Measurements from ENCODE around the gene REPS1. TPM values are rescaled to one million over a fixed set of nuclear protein-coding genes. Genes with fewer than 3 reads are reported as not detected.
"Not testable (repeated sequence)": the region's sequence is repeated elsewhere in the genome, so short reads cannot be mapped to it uniquely, and the experiment has no call there.

The REPS1 gene
- total RNA-seq, 2 donors from 2014 or later, result 43.1 to 86.0 TPM

DNA sequence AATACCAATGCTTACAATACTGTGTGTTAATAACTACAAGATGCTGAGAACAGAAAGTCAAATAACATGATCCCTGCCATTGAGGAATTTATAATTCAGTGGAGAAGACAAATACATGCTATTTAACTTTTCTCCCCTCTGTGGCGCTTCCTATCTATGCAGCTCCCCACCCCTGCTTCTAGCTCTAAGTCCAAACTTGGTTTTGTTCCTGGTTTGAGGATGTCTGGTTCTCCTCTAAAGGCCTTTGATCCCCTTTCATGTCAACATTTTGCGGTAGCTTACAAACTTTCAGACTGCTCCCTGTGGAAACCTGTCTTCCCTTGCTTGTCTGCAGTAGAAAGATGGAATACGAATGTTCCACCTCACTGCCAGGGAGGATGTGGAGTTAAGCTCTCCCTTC, 18.4 kb upstream of the REPS1 start:
- no peak for ATAC-seq (ENCODE audit: insufficient number of reproducible peaks, low FRiP score, low read depth)

DNA sequence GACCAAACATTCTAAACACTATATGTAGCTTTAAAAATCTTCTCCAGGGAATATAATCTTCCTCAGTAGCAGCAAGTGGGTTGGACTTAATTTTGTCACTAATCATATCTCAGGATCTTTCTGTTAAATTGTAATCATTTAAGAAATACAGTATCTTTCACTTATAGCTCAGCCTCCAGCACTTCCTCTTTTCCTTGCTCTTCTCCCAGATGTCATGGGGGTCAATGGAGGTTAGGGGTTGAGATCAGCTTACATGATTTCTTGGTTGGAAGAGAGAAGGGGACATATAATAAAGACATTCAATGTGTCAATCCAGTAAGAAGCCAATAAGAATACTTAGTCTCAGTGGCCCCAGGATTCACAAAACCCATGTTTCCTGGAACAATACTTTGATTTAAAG, 15.7 kb upstream of the REPS1 start:
- Histone ChIP-seq H3K9me3 (no peaks in the 10 kb centered on the region), H3K36me3 (no peaks in the 10 kb centered on the region), H3K4me3 (no peak overlapping the region), H3K27ac (no peak overlapping the region), H3K4me1 (ENCODE audit: control insufficient read depth in 1 of 2, low read depth in 2 of 2) (no peaks in the 10 kb centered on the region), H3K27me3 (replicated peaks; ENCODE audit: insufficient read depth) (no peaks in the 10 kb centered on the region)
- TF ChIP-seq, protein P1, sequence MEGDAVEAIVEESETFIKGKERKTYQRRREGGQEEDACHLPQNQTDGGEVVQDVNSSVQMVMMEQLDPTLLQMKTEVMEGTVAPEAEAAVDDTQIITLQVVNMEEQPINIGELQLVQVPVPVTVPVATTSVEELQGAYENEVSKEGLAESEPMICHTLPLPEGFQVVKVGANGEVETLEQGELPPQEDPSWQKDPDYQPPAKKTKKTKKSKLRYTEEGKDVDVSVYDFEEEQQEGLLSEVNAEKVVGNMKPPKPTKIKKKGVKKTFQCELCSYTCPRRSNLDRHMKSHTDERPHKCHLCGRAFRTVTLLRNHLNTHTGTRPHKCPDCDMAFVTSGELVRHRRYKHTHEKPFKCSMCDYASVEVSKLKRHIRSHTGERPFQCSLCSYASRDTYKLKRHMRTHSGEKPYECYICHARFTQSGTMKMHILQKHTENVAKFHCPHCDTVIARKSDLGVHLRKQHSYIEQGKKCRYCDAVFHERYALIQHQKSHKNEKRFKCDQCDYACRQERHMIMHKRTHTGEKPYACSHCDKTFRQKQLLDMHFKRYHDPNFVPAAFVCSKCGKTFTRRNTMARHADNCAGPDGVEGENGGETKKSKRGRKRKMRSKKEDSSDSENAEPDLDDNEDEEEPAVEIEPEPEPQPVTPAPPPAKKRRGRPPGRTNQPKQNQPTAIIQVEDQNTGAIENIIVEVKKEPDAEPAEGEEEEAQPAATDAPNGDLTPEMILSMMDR (IDR thresholded peaks at IDR 0.05), result no peak
- ATAC-seq (ENCODE audit: insufficient number of reproducible peaks, low FRiP score, low read depth) (no peak), DNase-seq (ENCODE audit: low spot score) (no peak)

More for the DNA sequence above, 18.4 kb upstream of the REPS1 start:
- H3K4me3 ChIP-seq, result no peak overlapping the region
- DNase-seq (ENCODE audit: low spot score), result no peak
- no peaks in the 10 kb centered on the region for H3K27me3 ChIP-seq (replicated peaks; ENCODE audit: insufficient read depth)
- H3K9me3 ChIP-seq, result no peaks in the 10 kb centered on the region
- no peak overlapping the region for H3K27ac ChIP-seq
- TF ChIP-seq, protein P1 (IDR thresholded peaks at IDR 0.05), result no peak
- no peaks in the 10 kb centered on the region for H3K4me1 ChIP-seq (ENCODE audit: control insufficient read depth in 1 of 2, low read depth in 2 of 2)
- no peaks in the 10 kb centered on the region for H3K36me3 ChIP-seq

DNA sequence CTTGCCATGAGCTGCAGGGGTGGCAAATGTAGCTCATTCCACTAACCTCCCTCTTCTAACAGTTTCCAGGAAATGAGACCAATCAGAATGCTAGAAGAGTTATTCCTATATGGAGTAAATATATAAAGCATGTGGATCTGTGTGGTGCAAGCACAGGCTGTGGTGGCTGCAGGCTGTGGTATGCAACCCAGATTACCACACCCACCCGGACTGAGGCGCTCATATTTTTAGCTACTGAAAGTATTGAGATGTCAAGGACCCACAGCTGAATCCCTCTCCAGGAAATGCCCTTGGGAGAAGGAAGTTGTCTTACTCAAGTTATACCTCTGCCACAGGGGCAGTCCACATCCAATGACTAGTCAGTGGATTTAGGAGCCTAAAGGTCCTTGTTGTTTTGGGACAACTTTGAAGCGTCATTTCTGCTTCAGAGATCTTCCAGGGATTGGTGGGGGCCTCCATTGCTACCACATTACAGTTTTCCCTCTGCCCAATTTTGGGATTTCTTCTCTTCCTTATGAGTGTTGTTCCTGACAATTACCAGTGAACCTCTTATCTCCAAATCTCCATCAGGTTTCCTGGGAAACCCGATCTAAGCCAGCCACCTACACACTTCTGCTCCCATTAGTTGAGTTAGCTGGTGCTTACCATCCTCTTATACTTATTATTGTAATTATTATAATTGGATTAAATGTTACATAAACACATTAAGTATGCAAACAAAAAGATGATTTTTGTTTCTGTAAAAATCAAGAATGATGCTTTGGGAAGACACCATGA, 12.1 kb upstream of the REPS1 start:
- Histone ChIP-seq H3K4me3 (no peak overlapping the region), H3K9me3 (no peaks in the 10 kb centered on the region), H3K4me1 (ENCODE audit: control insufficient read depth in 1 of 2, low read depth in 2 of 2) (peaks cover 0 to 4% of the 10 kb centered on the region in 2 donors), H3K27ac (no peak overlapping the region), H3K27me3 (replicated peaks; ENCODE audit: insufficient read depth) (no peaks in the 10 kb centered on the region), H3K36me3 (no peaks in the 10 kb centered on the region)
- no peak for ATAC-seq (ENCODE audit: insufficient number of reproducible peaks, low FRiP score, low read depth)
- no peak for DNase-seq (ENCODE audit: low spot score)
- TF ChIP-seq, protein P1 (IDR thresholded peaks at IDR 0.05), result no peak

DNA sequence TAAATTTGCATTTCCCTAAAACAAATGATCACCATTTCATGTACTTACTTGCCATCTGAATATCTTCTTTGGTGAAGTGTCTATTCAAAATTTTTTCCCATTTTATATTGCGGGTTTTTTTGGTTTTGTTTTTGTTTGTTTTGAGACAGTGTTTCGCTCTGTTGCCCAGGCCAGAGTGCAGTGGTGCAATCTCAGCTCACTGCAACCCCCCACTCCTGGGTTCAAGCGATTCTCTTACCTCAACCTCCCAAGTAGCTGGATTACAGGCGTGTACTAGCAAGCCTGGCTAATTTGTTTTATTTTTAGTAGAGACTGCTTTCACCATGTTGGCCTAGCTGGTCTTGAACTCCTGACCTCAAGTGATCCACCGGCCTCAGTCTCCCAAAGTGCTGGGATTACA, 9.1 kb upstream of the REPS1 start:
- Histone ChIP-seq H3K27me3 (replicated peaks; ENCODE audit: insufficient read depth) (no peaks in the 10 kb centered on the region), H3K9me3 (no peaks in the 10 kb centered on the region), H3K4me3 (no peak overlapping the region), H3K36me3 (no peaks in the 10 kb centered on the region), H3K4me1 (ENCODE audit: control insufficient read depth in 1 of 2, low read depth in 2 of 2) (peaks cover 0 to 4% of the 10 kb centered on the region in 2 donors), H3K27ac (no peak overlapping the region)
- no peak for DNase-seq (ENCODE audit: low spot score)
- TF ChIP-seq, protein P1 (IDR thresholded peaks at IDR 0.05), result no peak
- ATAC-seq (ENCODE audit: insufficient number of reproducible peaks, low FRiP score, low read depth), result no peak

DNA sequence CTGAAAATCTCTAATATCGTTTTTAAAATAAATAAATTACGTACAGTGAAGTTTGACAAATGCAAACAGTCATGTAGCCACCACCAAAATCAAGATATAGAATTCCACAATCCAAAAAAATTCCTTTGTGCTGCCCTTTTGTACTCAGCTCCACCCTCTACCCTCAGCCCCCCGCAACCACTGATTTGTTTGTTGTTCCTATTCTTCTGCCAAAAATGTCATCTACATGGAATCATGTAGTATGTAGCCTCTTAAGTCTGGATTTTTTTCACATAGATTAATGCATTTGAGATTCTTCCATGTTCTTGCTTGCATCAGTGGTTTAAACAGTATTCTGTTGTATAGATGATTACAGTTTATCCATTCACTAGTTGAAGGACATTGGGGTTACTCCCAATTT, 8.5 kb upstream of the REPS1 start:
- Histone ChIP-seq H3K9me3 (no peaks in the 10 kb centered on the region), H3K27me3 (replicated peaks; ENCODE audit: insufficient read depth) (no peaks in the 10 kb centered on the region), H3K4me3 (no peak overlapping the region), H3K27ac (no peak overlapping the region), H3K36me3 (no peaks in the 10 kb centered on the region), H3K4me1 (ENCODE audit: control insufficient read depth in 1 of 2, low read depth in 2 of 2) (peaks cover 0 to 4% of the 10 kb centered on the region in 2 donors)
- TF ChIP-seq, protein P1 (IDR thresholded peaks at IDR 0.05), result no peak
- no peak for ATAC-seq (ENCODE audit: insufficient number of reproducible peaks, low FRiP score, low read depth)
- DNase-seq (ENCODE audit: low spot score), result no peak

DNA sequence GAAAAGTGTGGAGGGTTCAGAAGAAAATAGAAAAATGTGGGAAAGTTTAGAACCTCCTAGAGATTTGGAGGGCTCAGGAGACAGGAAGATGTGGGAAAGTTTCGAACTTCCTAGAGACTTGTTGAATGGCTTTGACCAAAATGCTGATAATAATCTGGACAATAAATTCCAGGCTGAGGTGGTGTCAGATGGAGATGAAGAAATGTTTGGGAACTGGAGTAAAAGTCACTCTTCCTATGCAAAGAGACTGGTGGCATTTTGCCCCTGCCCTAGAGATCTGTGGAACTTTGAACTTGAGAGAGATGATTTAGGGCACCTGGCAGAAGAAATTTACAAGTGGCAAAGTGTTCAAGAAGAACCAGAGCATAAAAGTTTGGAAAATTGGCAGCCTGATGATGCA, 5.4 kb upstream of the REPS1 start:
- ATAC-seq (ENCODE audit: insufficient number of reproducible peaks, low FRiP score, low read depth); H3K36me3 ChIP-seq; H3K4me1 ChIP-seq (ENCODE audit: control insufficient read depth in 1 of 2, low read depth in 2 of 2): not testable (repeated sequence)

DNA sequence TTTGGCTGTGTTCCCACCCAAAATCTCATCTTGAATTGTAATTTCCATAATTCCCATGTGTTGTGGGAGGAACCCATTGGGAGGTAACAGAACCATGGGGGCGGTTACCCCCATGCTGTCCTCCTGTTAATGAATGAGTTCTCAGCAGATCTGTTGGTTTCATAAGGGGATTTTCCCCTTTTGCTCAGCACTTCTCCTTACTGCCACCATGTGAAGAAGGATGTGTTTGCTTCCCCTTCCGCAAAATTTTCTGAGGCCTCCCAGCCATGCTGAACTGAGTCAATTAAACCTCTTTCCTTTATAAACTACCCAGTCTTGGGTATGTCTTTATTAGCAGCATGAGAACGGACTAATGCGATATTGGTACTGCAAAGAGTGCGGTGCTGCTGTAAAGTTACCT, 4.9 kb upstream of the REPS1 start:
- not testable (repeated sequence) for H3K27ac ChIP-seq; H3K4me3 ChIP-seq; H3K4me1 ChIP-seq (ENCODE audit: control insufficient read depth in 1 of 2, low read depth in 2 of 2); H3K36me3 ChIP-seq; ATAC-seq (ENCODE audit: insufficient number of reproducible peaks, low FRiP score, low read depth); H3K9me3 ChIP-seq; DNase-seq (ENCODE audit: low spot score); H3K27me3 ChIP-seq (replicated peaks; ENCODE audit: insufficient read depth)

More for the DNA sequence above, 5.4 kb upstream of the REPS1 start:
- H3K27me3 ChIP-seq (replicated peaks; ENCODE audit: insufficient read depth); H3K4me3 ChIP-seq; DNase-seq (ENCODE audit: low spot score); H3K27ac ChIP-seq; H3K9me3 ChIP-seq: not testable (repeated sequence)
